Endothelial cell (in vitro differentiated cells): ENCODE measurements around the gene GMEB1. TPM values are rescaled to one million over a fixed set of nuclear protein-coding genes. Genes with fewer than 3 reads are reported as not detected.
A peak's percentile ranks its signal among the peaks of the same experiment; 100 is the strongest.
"Not testable (repeated sequence)": the region's sequence is repeated elsewhere in the genome, so short reads cannot be mapped to it uniquely, and the experiment has no call there.

Experiments
- DNase-seq: peaks from one replicate; pipeline ENCODE4 v3.0.0; 2021; ENCODE audit warnings: low spot score
- H3K27ac Mint-ChIP-seq: one replicate; pipeline ENCODE4 v1.8.0; 2021; ENCODE audit warnings: mixed read lengths, inconsistent platforms; ENCODE audit not compliant: unreplicated experiment
- H3K27me3 Mint-ChIP-seq: one replicate; pipeline ENCODE4 v1.8.0; 2021; ENCODE audit warnings: mild to moderate bottlenecking, moderate library complexity, mixed read lengths, inconsistent platforms; ENCODE audit not compliant: unreplicated experiment
- H3K36me3 Mint-ChIP-seq: one replicate; pipeline ENCODE4 v1.8.0; 2021; ENCODE audit warnings: mild to moderate bottlenecking, low read depth, mixed read lengths, inconsistent platforms; ENCODE audit not compliant: unreplicated experiment
- H3K4me1 Mint-ChIP-seq: one replicate; pipeline ENCODE4 v1.8.0; 2021; ENCODE audit warnings: mild to moderate bottlenecking, mixed read lengths, inconsistent platforms; ENCODE audit not compliant: unreplicated experiment
- H3K4me3 Mint-ChIP-seq: one replicate; pipeline ENCODE4 v1.8.0; 2021; ENCODE audit warnings: mild to moderate bottlenecking, mixed read lengths, inconsistent platforms; ENCODE audit not compliant: unreplicated experiment
- H3K9me3 Mint-ChIP-seq: one replicate; pipeline ENCODE4 v1.8.0; 2021; ENCODE audit warnings: mixed read lengths, inconsistent platforms; ENCODE audit not compliant: unreplicated experiment
- CTCF ChIP-seq: fragments of 200-600 bp; sonication (generic); IDR thresholded peaks from one replicate; pipeline ENCODE4 v1.5.0; 2021; ENCODE audit warnings: antibody characterized with exemption; ENCODE audit not compliant: unreplicated experiment
- total RNA-seq: library from RNA; stranded (reverse); fragmentation: NEBNext Ultra II Directional; extraction: Animal tissue kit (Norgen Biotek cat#: 25700); gene quantifications from one replicate; pipeline ENCODE4 v1.2.1, GENCODE V29; 2021; ENCODE audit not compliant: unreplicated experiment

GMEB1 gene
- total RNA-seq, 1 donor from 2014 or later = 22.7 TPM

- DNase-seq = no peak
- Mint-ChIP-seq H3K9me3 (no peaks in the 10 kb centered on the region), H3K4me3 (peak overlapping the region; percentile 75), H3K27ac (no peak overlapping the region), H3K36me3 (peaks cover 48% of the 10 kb centered on the region), H3K27me3 (no peaks in the 10 kb centered on the region), H3K4me1 (peaks cover 32% of the 10 kb centered on the region)
- no peak for TF ChIP-seq CTCF
These were observed 75.6 kb downstream of the GMEB1 start for GRCh38 chr1:28744184-28744583.

GRCh38 chr1:28745653-28746173 is 77.1 kb downstream of the GMEB1 start:
- DNase-seq = no peak
- Mint-ChIP-seq H3K4me1 (peaks cover 33% of the 10 kb centered on the region), H3K27ac (no peak overlapping the region), H3K36me3 (peaks cover 43% of the 10 kb centered on the region), H3K27me3 (no peaks in the 10 kb centered on the region), H3K9me3 (no peaks in the 10 kb centered on the region), H3K4me3 (no peak overlapping the region)
- no peak for TF ChIP-seq CTCF

GRCh38 chr1:28750330-28750729 is 81.7 kb downstream of the GMEB1 start:
- Mint-ChIP-seq H3K36me3 (peaks cover 15% of the 10 kb centered on the region), H3K4me1 (peaks cover 24% of the 10 kb centered on the region), H3K4me3 (no peak overlapping the region), H3K9me3 (no peaks in the 10 kb centered on the region), H3K27me3 (no peaks in the 10 kb centered on the region), H3K27ac (peak overlapping the region; percentile 16)
- TF ChIP-seq CTCF = no peak
- DNase-seq = no peak

- peaks cover 24% of the 10 kb centered on the region for H3K4me1 Mint-ChIP-seq
- not testable (repeated sequence) for H3K27ac Mint-ChIP-seq, DNase-seq, H3K4me3 Mint-ChIP-seq, H3K27me3 Mint-ChIP-seq, H3K9me3 Mint-ChIP-seq
- peaks cover 15% of the 10 kb centered on the region for H3K36me3 Mint-ChIP-seq
These were observed 82.2 kb downstream of the GMEB1 start for GRCh38 chr1:28750771-28751294.

GRCh38 chr1:28751315-28752060 is 82.9 kb downstream of the GMEB1 start:
- no peaks in the 10 kb centered on the region for H3K9me3 Mint-ChIP-seq
- peaks cover 21% of the 10 kb centered on the region for H3K4me1 Mint-ChIP-seq
- TF ChIP-seq CTCF = no peak
- no peaks in the 10 kb centered on the region for H3K27me3 Mint-ChIP-seq
- H3K36me3 Mint-ChIP-seq = peaks cover 10% of the 10 kb centered on the region
- H3K4me3 Mint-ChIP-seq = no peak overlapping the region
- DNase-seq = no peak
- peak overlapping the region; percentile 13 for H3K27ac Mint-ChIP-seq
